Astrocyte (in vitro differentiated cells and primary cell): ENCODE results near the gene PSMG4.

Source experiments
- EZH2 ChIP-seq: IDR thresholded peaks from 2 replicates; pipeline ENCODE4 v1.6.1; 2012; ENCODE audit warnings: mild to moderate bottlenecking, low read length, inconsistent platforms; ENCODE audit not compliant: insufficient read depth
- TF ChIP-seq, protein P1 (sequence below): IDR thresholded peaks from 2 replicates; pipeline ENCODE4 v1.5.1; 2011; ENCODE audit warnings: low read depth, mild to moderate bottlenecking, inconsistent platforms, low read length, moderate library complexity; ENCODE audit not compliant: insufficient read depth

DNA sequence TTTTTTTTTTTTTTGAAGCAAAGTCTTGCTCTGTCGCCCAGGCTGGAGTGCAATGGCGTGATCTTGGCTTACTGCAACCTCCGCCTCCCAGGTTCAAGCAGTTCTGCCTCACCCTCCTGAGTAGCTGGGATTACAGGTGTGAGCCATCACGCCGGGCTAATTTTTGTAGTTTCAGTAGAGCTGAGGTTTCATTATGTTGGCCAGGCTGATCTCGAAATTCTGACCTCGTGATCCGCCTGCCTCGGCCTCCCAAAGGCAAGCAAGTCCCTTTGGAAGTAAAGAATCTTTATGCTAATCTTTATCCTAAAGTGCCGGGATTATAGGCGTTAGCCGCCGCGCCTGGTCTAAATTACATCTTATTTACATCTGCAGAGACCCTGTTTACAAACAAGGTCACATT, 1.5 kb downstream of the PSMG4 start:
- TF ChIP-seq, protein P1, sequence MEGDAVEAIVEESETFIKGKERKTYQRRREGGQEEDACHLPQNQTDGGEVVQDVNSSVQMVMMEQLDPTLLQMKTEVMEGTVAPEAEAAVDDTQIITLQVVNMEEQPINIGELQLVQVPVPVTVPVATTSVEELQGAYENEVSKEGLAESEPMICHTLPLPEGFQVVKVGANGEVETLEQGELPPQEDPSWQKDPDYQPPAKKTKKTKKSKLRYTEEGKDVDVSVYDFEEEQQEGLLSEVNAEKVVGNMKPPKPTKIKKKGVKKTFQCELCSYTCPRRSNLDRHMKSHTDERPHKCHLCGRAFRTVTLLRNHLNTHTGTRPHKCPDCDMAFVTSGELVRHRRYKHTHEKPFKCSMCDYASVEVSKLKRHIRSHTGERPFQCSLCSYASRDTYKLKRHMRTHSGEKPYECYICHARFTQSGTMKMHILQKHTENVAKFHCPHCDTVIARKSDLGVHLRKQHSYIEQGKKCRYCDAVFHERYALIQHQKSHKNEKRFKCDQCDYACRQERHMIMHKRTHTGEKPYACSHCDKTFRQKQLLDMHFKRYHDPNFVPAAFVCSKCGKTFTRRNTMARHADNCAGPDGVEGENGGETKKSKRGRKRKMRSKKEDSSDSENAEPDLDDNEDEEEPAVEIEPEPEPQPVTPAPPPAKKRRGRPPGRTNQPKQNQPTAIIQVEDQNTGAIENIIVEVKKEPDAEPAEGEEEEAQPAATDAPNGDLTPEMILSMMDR: no peak
- no peak for TF ChIP-seq EZH2
